OCI-LY7 (cell line): ENCODE results near the gene CDK6. TPM values are rescaled to one million over a fixed set of nuclear protein-coding genes. Genes with fewer than 3 reads are reported as not detected.

ENCODE experiments used
- BruUV-seq: library from RNA; stranded (reverse); fragments of 400-500 nt; replicated peaks from 2 replicates; lab custom pipeline; 2021; lab: Mats Ljungman, UMichigan
- CTCF ChIA-PET: fragments of 300-600 bp; sonication (Branson Sonifier 250); formaldehyde crosslinking; loops from one replicate; lab custom pipeline; 2022; ENCODE audit warnings: antibody characterized with exemption; ENCODE audit not compliant: unreplicated experiment; lab: Charles Lee
- POLR2A ChIA-PET: fragments of 300-600 bp; sonication (Branson Sonifier 250); formaldehyde crosslinking; loops from one replicate; lab custom pipeline; 2022; ENCODE audit warnings: antibody characterized with exemption; lab: Charles Lee
- DNase-seq: peaks from one replicate; pipeline ENCODE4 v3.0.0-alpha.2; 2015; ENCODE audit warnings: low spot score
- H2AFZ ChIP-seq: fragments of 200-600 bp; sonication (generic), shearing (Covaris generic); 2 replicates; pipeline ENCODE4 v1.6.1; 2014; ENCODE audit warnings: mild to moderate bottlenecking, antibody characterized with exemption, low read length, moderate library complexity
- H3K27ac ChIP-seq: fragments of 200-600 bp; sonication (generic); 2 replicates; pipeline ENCODE4 v1.5.1; 2014; ENCODE audit warnings: mixed run types, low read depth, mild to moderate bottlenecking, moderate library complexity, low read length, inconsistent platforms; ENCODE audit not compliant: poor library complexity, severe bottlenecking
- H3K36me3 ChIP-seq: fragments of 200-600 bp; sonication (generic); 2 replicates; pipeline ENCODE4 v1.6.1; 2014; ENCODE audit warnings: mild to moderate bottlenecking, antibody characterized with exemption, low read length, moderate library complexity, mixed read lengths; ENCODE audit not compliant: insufficient read depth
- H3K4me1 ChIP-seq: fragments of 200-600 bp; sonication (generic); 2 replicates; pipeline ENCODE4 v1.5.1; 2014; ENCODE audit warnings: mild to moderate bottlenecking, low read length; ENCODE audit not compliant: insufficient read depth, poor library complexity, severe bottlenecking
- H3K4me2 ChIP-seq: fragments of 200-600 bp; sonication (generic); 2 replicates; pipeline ENCODE4 v1.6.1; 2014; ENCODE audit warnings: mild to moderate bottlenecking, low read length
- H3K4me3 ChIP-seq: fragments of 200-600 bp; sonication (generic); 2 replicates; pipeline ENCODE4 v1.5.1; 2014; ENCODE audit warnings: mild to moderate bottlenecking, low read depth, low read length; ENCODE audit not compliant: poor library complexity, severe bottlenecking
- H3K79me2 ChIP-seq: fragments of 200-600 bp; sonication (generic); 2 replicates; pipeline ENCODE4 v1.6.1; 2016; ENCODE audit warnings: low read depth, mild to moderate bottlenecking, low read length, moderate library complexity, mixed read lengths; ENCODE audit not compliant: insufficient read depth
- H3K9me2 ChIP-seq: fragments of 200-600 bp; sonication (generic); 2 replicates; pipeline ENCODE4 v1.6.1; 2016; ENCODE audit warnings: mild to moderate bottlenecking, low read length, mixed read lengths; ENCODE audit not compliant: insufficient read depth
- H3K9me3 ChIP-seq: fragments of 200-600 bp; sonication (generic); 2 replicates; pipeline ENCODE4 v1.6.1; 2014; ENCODE audit warnings: mild to moderate bottlenecking, mixed run types, low read length, mixed read lengths
- H4K20me1 ChIP-seq: fragments of 200-600 bp; sonication (generic); 2 replicates; pipeline ENCODE4 v1.6.1; 2014; ENCODE audit warnings: mild to moderate bottlenecking, antibody characterized with exemption, low read length, moderate library complexity, mixed read lengths; ENCODE audit not compliant: insufficient read depth
- EZH2phosphoT487 ChIP-seq: fragments of 200-600 bp; sonication (generic); IDR thresholded peaks from 2 replicates; pipeline ENCODE4 v1.6.1; 2018; ENCODE audit warnings: low read depth, borderline replicate concordance, mild to moderate bottlenecking, mixed run types, antibody characterized with exemption, low read length, moderate library complexity, mixed read lengths
- intact Hi-C: fragments of 100-400 bp; cut with micrococcal nuclease; formaldehyde crosslinking; loops from one replicate; pipeline ENCODE4 v1.10.0; 2022; ENCODE audit not compliant: unreplicated experiment
- total RNA-seq, 2 experiments: library from RNA; depleted of rRNA in 1 of 2; stranded (reverse); fragments of >200 nt in 1 of 2; shearing (Covaris generic) in 1 of 2; gene quantifications; 2 replicates each; pipeline ENCODE4 v1.2.3, GENCODE V29; 2014 to 2022
- TF ChIP-seq, protein P1 (sequence below): fragments of 200-600 bp; sonication (generic); conservative IDR thresholded peaks from 2 replicates; pipeline ENCODE4 v1.5.1; 2014; ENCODE audit warnings: mild to moderate bottlenecking, antibody characterized with exemption, low read length, moderate library complexity, mixed read lengths

CDK6 gene
- total RNA-seq, 2 experiments from 2014 or later = 35.5 to 44.1 TPM

DNA sequence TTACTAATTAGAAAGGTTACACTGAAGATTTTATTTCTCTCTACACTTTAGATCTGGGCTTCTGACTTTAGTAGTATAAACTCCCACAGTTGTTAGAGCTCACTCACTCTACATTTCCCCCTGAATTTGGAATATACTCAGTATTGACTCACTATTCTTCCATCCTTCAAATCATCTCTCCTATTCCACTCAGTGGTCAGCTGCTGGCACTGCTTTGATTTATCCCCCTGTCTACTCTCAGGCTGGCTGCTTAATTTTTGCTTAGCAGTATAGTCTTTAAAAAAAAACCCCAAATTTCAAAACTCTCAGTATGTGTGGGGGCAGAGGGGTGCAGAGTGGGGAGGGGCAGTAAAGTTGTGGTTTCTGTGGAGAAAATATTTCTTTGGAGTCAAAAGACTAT lies 68.9 kb downstream of the CDK6 start:
- Histone ChIP-seq H3K4me2 (no peak overlapping the region), H3K36me3 (peaks cover 36% of the 10 kb centered on the region), H3K9me3 (no peaks in the 10 kb centered on the region), H3K4me3 (no peak overlapping the region), H3K4me1 (peaks cover 18% of the 10 kb centered on the region), H2AFZ (no peak overlapping the region), H3K27ac (no peak overlapping the region), H4K20me1 (no peaks in the 10 kb centered on the region), H3K79me2 (peaks cover 4% of the 10 kb centered on the region; the same call in 1 of the 2 replicates), H3K9me2 (no peaks in the 10 kb centered on the region)
- ChIA-PET POLR2A (interaction anchor here (1.1 to 2.6 kb wide), 5 partner anchors 10 to 45 kb away, joined by 3 to 11 read pairs (median 4); no protein-coding TSS in a partner anchor), CTCF (no interaction called here)
- intact Hi-C loops = loop anchor here (5.0 kb wide), 1 partner anchor 50 kb away; no protein-coding TSS in a partner anchor
- no TSS peak for BruUV-seq
- no peak for DNase-seq
- TF ChIP-seq, protein P1, sequence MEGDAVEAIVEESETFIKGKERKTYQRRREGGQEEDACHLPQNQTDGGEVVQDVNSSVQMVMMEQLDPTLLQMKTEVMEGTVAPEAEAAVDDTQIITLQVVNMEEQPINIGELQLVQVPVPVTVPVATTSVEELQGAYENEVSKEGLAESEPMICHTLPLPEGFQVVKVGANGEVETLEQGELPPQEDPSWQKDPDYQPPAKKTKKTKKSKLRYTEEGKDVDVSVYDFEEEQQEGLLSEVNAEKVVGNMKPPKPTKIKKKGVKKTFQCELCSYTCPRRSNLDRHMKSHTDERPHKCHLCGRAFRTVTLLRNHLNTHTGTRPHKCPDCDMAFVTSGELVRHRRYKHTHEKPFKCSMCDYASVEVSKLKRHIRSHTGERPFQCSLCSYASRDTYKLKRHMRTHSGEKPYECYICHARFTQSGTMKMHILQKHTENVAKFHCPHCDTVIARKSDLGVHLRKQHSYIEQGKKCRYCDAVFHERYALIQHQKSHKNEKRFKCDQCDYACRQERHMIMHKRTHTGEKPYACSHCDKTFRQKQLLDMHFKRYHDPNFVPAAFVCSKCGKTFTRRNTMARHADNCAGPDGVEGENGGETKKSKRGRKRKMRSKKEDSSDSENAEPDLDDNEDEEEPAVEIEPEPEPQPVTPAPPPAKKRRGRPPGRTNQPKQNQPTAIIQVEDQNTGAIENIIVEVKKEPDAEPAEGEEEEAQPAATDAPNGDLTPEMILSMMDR = no peak
- no peak for TF ChIP-seq EZH2phosphoT487

DNA sequence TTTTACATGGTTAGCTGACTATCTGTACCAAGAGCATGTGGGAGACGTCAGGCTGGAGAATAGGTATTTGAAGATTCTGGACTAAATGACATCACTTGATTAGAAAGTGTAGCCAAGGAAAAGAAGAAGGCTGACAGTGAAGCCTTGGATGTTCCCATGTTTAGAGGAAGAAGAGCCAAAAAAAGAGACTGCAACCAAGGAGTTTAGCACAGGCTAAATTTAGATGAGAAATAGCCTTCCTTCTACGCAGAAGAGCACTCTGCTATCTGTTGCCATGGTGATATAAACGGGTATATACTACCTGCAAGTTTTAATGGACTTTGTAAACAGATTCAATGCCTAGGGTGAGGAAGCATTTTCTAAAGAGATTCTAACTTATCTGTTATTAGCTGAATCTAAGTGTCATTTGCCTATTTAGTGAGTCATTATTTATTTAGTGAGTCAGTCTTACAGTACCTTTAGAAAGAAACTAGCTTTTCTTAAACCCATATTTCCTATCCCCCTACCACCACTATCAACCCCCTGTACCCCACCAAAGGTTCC lies 69.8 kb downstream of the CDK6 start:
- no peak for DNase-seq
- intact Hi-C loops = loop anchor here (5.0 kb wide), 1 partner anchor 49 kb away; no protein-coding TSS in a partner anchor

More for the DNA sequence above, 69.8 kb downstream of the CDK6 start:
- ChIA-PET POLR2A (interaction anchor here (0.7 to 2.6 kb wide), 10 partner anchors 9 to 722 kb away, joined by 3 to 11 read pairs (median 3); partner anchors contain the start of gene CDK6), CTCF (no interaction called here)
- no peaks in the 10 kb centered on the region for H4K20me1 ChIP-seq
- no peak overlapping the region for H2AFZ ChIP-seq
- no peak overlapping the region for H3K4me3 ChIP-seq
- no TSS peak for BruUV-seq
- no peaks in the 10 kb centered on the region for H3K9me2 ChIP-seq
- H3K4me1 ChIP-seq = peaks cover 18% of the 10 kb centered on the region
- H3K79me2 ChIP-seq = peaks cover 4% of the 10 kb centered on the region; the same call in 1 of the 2 replicates
- H3K9me3 ChIP-seq = no peaks in the 10 kb centered on the region; the same call in 1 of the 2 replicates
- no peak overlapping the region for H3K27ac ChIP-seq
- no peak overlapping the region for H3K4me2 ChIP-seq
- TF ChIP-seq, protein P1 = no peak
- TF ChIP-seq EZH2phosphoT487 = no peak
- H3K36me3 ChIP-seq = peaks cover 35% of the 10 kb centered on the region
